Activated CD4-positive, alpha-beta T cell treated with anti-CD3 and anti-CD28 coated beads, Interleukin-2, amount 50 U/mL, for 16 hours (primary cell): ENCODE results near the gene ALPK1.

Experiments
- DNase-seq: peaks from one replicate; pipeline ENCODE4 v3.0.0-alpha.2; 2020

ALPK1 gene

DNA sequence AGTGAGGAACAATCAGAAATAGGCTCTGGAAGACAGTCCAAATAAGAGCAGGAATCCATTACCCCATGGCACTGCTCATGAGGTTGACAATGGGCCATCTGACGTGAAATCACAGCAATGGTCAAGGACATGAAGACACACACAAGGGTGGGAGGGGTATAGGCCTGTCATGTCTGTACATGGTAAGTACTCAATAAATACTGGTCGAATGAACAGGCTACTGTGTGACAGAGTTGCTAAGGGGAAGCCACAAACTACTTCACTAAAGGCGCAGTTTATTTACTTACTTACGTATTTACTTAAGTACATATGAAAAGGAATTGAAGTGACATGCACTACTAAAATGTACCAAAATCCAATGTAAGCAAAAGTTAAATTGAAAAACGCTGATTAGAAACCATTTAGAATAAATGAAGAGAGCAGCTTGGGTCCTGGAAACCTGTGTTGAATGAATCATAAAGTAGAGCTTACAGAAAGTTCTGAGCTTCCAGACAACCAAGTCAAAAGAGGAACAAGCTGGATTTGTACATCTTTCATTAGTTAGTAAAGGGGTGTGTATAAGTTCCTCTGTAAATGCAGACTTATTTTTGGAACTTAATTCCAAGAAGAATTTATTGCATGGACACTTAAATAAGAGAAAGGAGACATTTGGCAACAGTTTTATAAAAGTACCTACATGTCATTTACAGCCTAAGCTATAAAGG lies 32.7 kb downstream of the ALPK1 start:
- DNase-seq: no peak

DNA sequence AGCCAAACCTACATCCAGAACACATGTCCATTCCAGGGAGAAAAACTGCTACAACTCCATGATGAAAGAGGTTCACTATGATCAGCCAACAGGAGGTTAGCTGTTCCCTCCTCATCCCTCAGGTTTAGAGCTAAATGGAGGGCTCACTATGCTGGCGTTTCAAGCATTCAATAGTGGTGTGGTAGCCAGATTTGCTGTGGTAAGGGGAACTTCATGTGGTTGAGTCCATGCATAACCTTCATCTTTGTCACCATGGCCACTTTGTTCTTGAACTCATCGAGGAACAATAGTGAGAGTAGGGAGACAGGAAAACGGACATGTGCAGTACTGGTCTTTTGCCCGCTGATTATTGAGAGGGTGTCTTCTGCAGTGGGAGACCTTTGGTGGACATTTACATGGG lies 33.8 kb downstream of the ALPK1 start:
- no peak for DNase-seq

DNA sequence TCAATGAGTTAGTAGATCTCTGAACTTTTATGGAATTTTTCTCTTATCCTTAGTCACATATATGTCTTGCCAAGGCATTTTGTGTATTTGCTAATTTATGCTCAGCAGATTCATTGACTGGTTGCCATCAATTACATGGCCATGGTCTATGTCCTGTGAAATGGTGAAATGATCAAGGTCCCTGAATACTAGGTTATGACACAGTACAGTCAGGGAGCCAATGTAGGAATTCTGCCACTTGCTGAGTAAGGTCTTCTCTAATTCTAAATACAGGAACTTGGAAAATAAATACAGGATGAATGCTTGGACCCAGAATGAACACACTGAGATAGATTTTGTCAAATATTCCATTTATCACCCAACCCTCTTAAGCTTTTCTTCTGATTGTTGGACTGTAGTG lies 35.2 kb downstream of the ALPK1 start:
- DNase-seq: no peak

DNA sequence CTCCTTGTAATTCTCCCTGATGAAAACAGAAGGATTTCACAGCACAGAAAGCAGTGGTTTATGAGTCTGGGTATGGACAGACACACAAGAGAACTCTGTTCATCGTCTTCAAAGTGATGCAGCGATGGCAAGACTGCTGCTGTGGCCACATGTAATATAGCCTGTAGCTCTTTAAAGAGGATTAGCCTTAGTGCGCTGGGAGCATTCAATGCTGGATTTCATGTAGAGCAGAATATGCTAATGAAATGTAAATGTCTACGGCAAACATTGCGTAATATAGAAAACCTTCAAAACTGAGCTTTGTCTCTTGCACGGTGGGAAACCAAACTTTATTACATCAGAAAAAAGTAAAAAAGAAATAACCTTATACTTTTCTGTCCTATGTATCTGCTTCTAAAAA lies 42.9 kb downstream of the ALPK1 start:
- no peak for DNase-seq

DNA sequence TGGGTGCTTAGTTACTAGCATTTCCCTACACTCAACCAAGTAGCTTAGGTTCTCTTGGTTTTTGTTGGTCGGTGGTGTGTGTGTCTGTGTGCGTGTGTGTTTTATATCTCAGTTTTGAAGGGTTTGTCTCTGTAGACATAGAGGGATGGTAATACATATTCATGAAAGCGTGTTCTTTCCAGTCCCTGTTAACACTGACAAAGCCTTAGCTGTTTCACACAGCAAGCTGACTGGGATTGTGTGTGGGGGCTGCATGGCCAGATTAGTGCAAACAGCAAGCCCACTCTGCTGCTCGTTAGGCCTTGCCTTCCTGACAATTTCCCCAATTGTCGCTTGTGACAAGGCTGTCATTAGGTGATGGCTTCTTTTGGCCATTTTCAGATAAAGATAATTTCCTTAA lies 43.9 kb downstream of the ALPK1 start:
- DNase-seq: no peak

DNA sequence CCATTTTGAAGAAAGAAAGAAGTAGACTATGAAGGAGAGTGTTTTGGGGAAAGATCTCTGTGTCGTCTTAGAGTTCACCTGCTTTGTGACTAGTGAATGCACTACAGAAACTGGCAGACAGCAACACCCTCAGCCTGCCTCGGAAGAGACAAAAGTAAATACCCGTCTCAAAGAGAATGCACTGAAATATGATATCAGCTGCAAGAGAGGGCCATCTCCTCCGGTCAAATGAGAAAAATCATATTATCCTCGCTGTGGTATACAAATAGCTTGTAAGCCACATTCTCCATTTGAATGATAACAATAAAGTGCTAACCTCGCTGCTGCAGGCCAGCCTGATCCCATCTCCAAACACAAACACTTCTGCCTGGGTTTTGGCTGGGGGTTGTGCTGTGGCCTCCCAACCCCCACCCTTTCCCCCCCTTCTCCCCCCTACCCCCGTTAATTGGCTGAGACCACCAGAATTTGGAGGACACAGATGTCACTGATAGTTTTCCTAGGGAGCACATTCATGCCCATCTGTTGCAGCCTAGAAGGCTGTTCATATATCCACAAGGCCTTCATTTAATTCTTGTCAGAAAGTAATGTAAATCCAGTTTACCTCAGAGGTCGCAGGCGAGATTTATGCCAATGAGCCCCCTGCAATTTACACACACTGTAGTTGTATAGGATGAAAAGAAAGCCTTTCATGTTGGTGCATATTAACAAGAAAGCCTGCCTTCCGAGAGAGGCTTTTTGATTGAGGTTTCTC lies 46.3 kb downstream of the ALPK1 start:
- no peak for DNase-seq

DNA sequence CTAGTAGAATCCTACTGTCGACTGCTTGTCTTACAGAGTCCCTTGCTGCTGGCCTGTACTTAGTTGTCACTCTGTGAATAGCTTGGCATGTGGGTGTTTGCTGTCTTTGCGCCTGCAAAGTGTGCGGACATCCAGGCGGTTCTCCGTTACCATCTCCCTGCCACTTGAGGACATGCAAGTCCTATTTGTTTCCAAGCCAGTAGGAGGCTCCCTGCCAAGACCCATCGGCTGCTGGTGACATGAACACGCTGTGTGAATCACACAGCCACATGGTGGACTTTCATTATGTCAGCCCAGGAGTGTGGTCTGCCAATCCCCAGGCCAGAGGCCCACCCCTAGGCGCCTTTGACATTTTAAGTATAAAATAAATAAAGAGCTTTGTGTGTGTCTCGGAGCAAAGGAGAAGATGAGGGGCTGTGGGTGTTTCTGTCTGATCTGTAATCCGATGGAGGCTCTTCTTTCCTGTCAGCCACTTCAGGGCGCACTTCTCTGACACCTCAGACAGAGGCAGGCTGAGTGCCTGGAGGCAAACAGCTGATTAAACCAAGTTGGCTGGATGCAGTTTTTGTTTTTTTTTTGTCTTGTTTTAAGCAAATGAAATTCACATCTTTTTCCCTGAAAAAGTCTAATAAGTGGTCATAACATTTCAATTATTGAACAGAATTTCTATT lies 51.5 kb downstream of the ALPK1 start:
- no peak for DNase-seq

DNA sequence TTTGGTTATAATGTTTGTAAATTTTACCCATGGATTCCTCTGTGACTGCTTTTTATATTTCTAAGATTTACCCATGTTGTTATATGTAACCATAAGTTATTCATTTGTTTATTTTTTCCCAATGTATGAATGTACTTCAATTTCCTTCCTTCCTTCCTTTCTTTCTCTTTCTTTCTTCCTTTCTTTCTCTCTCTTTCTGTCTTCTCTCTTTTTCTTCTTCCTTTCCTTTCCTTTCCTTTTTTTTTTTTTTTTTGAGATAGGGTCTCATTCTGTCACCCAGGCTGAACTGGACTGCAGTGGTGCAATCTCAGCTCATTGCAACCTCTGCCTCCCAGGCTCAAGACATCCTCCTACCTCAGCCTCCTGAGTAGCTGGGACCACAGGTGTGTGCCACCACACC lies 55.6 kb downstream of the ALPK1 start:
- no peak for DNase-seq

DNA sequence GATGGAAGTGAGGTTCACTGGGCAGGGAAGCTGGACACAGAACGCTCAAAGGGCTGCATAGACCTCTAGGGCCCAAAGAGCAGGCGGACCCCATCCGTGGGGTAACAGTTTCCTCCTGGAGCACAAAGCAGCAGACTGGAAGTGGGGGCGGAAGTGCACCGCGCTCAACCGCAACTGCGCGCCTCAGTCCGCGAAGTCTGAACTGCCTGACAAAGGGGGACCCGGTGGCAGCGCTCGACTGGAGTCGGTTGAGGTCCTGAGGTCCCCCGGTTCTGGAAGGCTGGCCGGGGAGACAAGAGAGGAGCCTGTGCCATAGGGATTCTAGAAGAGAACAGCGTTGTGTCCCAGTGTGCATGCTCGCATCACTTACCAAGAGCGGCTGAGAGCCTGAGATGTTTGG lies 58.5 kb downstream of the ALPK1 start:
- DNase-seq: no peak

DNA sequence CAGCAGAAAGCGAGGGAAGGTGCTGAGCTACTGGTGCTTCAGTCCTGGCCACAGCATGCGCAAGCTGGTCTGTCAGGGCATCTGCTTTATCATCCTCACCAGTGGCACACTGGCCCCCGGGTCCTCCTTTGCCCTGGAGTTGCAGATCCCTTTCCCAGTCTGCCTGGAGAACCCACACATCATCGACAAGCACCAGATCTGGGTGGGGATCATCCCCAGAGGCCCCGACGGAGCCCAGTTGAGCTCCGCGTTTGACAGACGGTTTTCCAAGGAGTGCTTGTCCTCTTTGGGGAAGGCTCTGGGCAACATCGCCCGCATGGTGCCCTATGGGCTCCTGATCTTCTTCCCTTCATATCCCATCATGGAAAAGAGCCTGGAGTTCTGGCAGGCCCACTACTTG lies 60.3 kb downstream of the ALPK1 start:
- no peak for DNase-seq

DNA sequence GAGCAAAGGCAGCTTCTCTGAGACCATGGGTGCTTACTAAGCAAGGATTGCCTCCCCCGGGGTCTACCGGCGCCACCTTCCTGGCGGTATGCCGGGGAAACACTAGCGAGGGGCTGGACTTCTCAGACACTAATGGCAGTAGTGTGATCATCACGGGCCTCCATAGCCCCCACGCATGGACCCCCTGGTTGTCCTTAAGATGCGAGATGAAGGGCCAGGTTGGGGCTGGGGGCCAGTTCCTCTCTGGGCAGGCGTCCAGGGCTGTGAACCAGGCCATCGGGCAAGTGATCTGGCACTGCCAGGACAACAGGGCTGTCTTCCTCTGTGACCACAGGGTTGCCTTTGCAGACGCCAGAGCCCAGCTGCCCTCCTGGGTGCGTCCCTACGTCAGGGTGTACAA lies 60.7 kb downstream of the ALPK1 start:
- no peak for DNase-seq

DNA sequence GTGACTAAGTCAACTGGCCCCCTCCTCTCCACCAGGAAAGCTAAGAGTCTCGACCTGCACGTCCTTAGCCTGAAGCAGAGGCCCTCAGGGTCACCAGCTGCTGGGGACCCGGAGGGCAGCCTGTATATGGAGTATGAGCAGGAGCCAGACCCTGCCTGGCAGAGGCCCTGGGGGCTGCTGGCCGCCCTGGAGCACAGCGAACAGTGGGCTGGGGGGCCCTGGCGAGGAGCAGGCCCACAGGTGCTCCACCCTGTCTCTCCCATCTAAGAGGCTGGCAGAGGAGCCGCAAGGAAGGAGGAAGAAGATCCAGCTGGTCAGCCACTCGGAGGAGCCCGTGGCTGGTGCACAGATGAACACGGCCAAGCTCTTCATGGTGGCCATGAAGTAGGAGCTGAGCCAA lies 61.2 kb downstream of the ALPK1 start:
- no peak for DNase-seq

DNA sequence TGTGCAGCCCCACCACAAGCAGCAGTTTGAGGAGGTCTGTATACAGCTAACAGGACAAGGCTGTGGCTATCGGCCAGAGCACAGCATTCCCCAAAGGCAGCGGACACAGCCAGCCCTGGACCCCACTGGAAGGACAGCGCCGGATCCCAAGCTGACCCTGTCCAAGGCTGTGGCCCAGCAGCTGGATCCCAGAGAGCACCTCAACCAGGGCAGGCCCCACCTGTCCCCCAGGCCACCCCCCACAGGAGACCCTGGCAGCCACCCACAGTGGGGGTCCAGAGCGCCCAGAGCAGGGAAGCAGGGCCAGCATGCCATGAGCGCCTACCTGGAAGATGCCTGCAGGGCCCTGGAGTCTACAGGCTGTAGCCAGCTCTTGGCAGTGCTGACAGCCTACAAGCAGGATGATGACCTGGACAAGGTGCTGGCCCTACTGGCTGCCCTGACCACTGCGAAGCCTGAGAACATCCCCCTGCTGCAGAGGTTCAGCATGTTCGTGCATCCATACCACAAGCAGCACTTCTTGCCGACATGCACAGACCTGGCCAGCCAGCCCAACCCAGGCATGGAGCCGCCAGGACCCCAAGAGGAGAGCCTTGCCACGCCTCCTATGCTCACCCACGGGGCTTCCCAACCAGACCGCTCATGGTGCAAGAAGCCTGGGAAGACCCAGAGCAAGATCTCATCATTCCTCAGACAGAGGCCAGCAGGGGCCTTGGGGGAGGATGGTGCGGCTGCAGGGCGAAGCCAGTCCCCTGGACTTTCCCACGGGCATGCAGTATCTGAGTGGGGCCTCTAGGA lies 62.0 kb downstream of the ALPK1 start:
- DNase-seq: no peak

DNA sequence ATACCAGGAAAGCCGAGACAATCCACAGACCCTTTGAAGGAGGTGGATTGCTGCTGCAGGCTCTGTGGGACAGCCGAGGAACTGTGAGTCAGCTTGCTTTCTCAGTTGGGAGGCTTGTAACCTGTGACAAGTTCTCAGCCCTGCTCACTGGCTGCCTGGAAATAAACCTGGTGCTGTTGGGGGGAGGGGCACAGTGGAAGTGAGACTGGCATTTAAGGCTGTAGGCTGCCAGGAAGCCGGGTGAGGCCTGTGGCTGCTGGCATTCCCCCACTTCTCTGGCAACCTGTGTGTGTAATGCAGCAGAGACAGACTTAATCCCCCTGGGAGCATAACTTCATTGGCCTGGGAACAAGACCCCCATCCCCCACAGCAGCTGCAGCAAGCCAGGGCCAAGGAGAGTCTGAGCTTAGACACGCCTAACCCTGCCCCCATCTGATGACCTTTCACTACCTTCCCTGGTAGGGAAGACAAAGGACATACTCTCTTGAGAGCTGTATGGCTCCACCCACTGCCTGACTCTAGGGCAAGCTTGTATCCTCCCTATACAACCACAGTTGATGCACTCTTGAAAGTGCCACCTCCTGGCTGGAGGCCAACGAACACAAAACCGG lies 64.1 kb downstream of the ALPK1 start:
- peak; percentile 2 for DNase-seq

DNA sequence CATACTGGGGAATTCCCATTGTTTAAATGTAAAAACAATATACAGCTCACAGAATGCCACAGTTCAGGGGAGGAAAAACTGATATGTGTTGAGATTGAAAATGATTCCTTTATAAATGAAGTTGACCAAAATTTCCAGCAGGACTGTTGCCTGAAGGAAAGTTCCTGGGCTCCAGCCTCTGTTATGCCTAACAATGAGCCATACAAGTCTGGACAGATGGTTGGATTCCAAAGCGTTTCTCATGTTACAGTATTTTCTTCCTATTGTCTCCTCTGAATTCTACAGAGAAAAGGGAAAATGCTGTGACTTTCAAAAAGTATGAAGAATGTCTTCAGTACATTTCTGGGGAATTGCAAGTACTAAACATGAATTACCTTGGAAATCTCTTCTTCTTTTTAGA lies 73.3 kb downstream of the ALPK1 start:
- DNase-seq: no peak

DNA sequence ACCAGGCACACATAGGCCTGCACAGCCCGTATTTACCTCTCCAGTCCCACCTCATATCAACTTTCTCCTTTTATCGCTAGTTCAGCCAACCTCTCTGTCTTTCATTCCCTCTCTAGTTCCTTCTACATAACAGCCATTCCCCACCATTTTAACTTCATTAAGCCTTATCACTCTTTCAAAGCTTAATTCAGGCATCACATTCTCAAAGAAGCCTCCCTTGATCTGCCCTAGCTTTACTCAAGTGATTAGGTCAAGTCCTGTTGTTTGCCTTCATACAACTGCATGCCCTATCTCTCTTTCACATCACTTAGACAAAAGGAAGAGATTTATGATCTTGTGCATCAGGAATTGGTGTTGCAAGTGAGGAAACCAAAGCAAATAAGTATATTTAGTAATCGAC lies 74.2 kb downstream of the ALPK1 start:
- DNase-seq: no peak

DNA sequence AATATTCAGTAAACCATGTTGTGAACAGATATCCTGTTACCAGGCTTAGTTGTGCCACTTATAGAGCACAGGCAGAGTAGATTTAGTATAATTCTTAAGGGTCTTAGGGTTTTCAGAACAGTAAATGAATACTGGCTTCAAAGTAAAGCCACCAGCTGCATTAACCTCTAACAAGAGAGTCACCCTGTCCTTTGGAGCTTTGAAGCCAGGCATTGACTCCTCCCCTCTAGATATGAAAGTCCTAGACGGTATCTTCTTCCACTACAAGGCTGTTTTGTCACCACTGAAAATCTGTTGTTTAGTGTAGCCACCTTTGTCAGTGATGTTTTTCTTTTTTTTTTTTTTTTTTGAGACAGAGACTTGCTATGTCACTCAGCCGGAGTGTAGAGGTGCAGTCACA lies 77.7 kb downstream of the ALPK1 start:
- DNase-seq: no peak

DNA sequence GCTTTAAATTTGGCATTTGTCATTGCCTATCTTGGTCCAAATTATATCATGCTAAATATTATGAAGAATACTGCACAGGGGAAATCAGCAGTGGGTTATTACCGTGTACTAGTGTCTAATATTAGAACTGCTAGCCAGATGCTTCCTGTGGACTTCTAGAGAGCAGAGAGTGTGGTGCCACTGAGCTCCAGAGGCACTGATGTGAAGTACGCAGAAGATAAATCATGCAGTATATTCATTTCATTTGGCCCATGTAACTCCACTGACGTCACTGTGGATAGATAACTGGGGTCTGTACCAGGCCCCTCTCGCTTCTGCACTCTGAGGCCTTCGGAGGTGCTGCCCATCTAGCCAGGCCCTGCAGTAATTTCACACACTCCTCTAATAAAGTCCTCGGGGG lies 80.0 kb downstream of the ALPK1 start:
- no peak for DNase-seq

DNA sequence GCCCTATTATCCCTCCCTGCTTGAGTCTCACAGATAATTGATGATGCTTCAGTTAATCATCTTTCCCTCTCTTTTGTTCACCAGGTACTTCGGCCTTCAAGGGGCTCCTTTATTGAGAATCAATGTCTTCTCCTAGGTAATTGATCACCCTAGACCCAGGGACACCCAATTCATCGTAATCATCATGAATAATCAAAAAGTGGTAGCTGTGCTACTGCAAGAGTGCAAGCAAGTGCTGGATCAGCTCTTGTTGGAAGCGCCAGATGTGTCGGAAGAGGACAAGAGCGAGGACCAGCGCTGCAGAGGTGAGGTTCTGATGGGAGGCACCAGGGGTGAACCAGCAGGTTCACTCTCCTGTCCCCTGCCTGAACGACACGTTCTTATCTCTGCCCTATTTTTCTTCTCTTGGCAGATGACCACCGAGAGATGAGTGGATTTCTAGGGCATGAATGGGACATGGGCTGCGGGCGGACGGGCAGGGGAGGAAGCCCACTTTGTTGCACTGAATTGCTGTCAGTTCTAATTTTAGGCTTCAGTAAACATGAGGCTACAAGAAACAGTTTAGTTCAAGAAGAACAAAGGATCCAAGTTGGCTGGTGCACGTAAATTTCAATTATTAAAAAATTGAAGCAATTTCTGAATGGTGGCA lies 80.5 kb downstream of the ALPK1 start:
- no peak for DNase-seq

DNA sequence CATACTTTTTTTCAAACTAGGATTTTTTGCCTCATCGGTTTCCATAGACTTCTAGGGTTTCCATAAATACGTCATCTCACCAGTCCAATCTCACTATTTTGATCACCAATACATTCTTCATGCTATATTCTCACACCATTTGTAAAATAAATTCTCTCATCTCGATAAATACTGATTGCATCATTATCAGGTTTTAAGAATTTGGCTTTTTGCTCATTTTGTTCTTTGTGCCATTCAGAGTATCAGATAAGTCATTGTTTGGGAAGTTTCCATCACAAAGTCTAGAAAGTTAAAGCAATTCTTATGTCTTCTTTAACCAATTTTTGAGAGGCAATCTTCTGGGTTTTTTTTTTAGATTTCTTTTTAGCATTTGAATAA lies 81.1 kb downstream of the ALPK1 start:
- no peak for DNase-seq

DNA sequence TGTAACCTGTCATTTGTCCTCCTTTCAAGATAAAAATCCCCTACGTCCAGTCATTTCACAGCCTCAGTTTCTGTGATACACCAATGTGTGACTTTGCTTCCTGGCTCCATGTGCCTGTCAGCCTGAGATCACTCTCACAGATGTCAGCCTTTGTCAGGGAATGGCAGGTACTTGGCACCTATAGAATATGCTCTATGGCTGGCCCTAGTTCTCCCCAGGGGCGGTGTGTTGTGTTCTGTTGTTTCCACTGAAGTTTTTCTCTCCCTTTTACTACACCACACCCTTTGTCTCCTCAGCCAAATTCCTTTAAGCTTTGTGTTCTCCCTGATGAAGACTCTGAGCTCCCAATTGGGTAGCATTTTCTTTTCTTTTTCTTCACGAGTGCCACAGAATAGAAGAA lies 81.7 kb downstream of the ALPK1 start:
- DNase-seq: no peak

DNA sequence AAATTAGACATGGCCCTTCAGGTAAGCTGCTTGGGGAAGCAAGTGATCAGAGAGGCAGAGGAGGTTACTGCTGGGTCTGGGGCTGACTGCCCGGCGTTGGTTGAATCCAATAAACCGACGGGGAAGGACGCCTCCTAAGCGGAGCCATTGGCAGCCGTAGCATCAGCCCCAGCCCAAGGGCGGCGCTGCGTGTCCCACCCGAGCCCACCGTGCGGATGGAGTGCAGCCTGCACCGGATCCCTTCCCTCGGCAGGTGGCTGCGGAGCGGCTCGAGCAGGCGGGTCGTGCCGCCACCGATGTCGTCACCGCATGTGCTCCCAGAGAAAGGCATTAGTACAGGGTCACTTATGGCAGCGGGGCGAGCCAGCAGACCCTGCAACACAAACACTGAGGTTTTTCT lies 82.1 kb downstream of the ALPK1 start:
- DNase-seq: no peak
